Right kidney (tissue), 1 donor: Measurements from ENCODE around the gene SHISA9.
A peak's percentile ranks its signal among the peaks of the same experiment; 100 is the strongest.

Experiments used
- DNase-seq: peaks from one replicate; pipeline ENCODE4 v3.0.0-alpha.2; 2016

The SHISA9 gene

GRCh38 chr16:13181432-13181831, 280.0 kb downstream of the SHISA9 start:
- DNase-seq = no peak

DNA sequence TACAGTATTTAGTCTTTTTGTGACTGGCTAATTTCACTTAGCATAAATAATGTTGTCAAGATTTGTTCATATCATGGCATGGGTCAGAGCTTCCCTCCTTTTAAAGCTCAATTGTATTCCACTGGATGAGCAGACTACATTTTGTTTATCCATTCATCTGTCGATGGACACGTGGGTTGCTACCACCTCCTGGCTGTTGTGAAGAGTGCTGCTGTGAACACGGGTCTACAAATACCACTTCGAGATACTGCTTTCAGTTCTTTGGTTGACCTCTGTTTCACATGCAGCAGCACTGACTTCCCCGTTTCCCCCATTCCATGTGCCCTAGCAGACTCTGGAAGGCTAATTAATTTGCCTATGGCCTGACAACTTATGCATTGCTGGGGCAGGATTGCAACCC, 285.4 kb downstream of the SHISA9 start:
- peak; percentile 1 for DNase-seq

DNA sequence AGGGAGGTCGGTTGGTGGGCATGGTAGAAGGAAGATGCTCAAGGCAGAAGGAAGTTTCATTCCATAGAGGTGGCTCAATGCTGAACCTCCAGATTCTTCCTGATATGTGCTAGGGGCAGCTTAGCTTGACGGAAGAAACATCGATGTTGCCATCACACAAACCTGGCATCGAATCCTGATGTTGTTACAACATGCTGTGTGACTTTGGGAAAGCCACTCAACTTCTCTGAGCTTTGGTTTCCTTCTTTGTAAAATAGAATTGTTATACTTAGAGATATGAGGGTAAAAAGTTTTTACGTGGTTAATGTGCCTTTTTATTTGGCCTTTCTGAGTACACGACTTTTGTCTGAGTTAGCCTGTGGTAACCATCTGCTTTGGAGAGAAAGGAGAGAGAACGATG, 287.9 kb downstream of the SHISA9 start:
- no peak for DNase-seq

DNA sequence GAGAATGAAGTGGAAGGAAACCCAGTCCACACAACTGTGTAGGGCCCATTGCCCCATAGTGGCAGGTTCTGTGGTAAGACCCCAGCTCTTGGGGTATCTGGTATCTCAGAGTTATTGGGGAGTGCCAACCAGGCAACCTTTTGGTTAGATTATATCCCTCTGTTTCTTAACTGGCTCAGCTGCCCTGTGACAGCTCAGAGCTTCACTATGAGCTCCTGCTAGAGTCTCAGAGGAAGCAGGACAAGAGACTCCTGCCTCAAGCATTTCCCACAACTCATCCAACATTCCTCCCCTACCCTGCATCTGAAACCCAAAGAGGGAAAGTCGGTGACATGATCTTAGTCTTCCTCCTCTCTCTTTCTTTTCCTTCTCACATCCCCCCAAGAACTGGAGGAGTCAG, 292.3 kb downstream of the SHISA9 start:
- DNase-seq = no peak

DNA sequence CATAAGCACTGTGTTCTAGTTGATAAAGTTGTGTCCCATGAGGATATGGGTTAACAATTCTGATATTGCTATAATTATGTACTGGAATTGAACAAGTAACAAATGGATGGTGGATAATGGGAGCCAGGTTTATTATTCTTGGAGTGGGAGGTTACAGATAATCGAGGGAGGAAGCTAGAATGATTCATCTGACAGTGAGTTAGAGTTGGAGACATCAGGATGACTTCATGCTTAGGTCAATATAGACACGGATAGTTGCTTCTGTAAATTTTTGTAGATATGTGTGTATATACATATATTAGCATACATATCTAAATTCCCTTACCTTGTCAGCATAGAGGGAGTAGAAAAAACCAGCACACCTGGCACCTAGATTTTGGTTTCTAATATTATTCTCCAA, 293.4 kb downstream of the SHISA9 start:
- DNase-seq = no peak

- DNase-seq = no peak
Measured at GRCh38 chr16:13203725-13204124, 302.3 kb downstream of the SHISA9 start.

GRCh38 chr16:13205352-13205751, 304.0 kb downstream of the SHISA9 start:
- no peak for DNase-seq

- DNase-seq = no peak
Measured at GRCh38 chr16:13206606-13207005, 305.2 kb downstream of the SHISA9 start.

GRCh38 chr16:13207151-13207550, 305.8 kb downstream of the SHISA9 start:
- no peak for DNase-seq

DNA sequence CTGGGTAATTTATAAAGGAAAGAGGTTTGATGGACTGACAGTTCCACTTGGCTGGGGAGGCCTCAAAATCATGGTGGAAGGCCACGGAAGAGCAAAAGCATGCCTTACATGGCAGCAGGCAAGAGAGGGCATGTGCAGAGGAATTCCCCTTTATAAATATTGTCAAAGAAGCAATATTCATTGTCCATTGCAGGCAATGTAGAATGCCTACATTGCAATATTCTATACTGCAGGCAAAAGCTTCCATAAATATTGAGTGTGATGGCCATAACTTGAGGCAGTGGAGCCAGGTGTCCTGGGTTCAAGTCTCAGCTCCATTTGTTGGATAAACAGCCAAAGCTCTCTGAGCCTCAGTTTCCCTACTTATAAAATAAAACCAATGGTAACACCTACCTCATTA, 322.3 kb downstream of the SHISA9 start:
- DNase-seq = no peak

DNA sequence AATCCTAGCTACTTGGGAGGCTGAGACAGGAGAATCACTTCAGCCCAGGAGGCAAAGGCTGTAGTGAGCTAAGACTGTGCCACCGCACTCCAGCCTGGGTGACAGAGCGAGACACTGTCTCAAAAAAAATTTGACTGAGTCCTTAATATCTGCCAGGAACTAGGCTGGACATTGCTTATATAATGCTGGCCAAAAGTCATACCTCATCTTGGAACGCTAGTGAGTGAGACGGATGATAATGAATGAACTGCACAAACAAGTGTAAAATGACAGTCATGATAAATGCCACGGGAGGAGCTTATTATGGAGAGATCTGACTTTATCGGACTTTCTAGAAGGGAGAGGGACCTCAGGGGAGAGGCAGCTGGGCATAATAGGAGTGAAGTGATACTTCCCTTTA, 327.6 kb downstream of the SHISA9 start:
- no peak for DNase-seq

GRCh38 chr16:13231365-13231764, 330.0 kb downstream of the SHISA9 start:
- no peak for DNase-seq

GRCh38 chr16:13234999-13235398, 333.6 kb downstream of the SHISA9 start:
- DNase-seq = no peak

DNA sequence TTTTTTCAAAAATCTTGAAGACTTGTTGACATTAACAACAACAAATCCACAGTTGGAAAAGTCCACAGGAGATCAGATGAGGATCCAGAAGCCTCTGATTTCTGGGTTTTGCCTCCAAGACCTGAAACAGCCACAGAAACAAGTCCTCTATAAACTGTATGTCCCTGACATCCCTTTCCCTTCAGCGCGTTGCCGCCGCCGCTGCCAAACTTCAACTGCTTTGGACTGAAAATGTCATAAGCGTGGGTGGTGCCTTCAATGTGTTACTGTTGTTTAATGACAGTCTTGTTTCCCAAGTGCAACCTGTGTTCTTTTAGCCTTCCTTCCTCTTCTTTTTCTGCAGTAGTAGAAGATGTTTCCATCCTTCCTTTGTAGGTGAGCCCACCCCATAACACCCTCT, 334.9 kb downstream of the SHISA9 start:
- DNase-seq = no peak

DNA sequence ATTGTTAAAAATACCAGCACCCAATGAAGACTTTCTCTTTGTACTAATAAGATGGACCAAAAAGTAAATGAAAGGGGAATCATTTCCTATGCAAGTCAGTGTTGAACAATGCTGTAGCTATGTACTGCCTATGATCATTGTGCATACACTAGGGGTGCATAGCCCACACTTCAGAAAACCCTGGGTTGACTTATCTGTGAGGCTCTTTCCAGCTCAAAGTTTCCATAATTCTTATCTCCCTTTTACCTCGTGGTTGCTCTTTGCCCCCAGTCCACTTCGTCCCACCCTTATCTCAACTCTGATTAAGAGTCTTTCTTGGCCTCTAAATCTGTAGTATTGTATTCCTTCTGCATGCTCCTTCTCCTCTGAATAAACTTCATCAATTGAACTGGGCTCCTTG, 336.8 kb downstream of the SHISA9 start:
- no peak for DNase-seq

- no peak for DNase-seq
Measured at GRCh38 chr16:13242201-13242600, 340.8 kb downstream of the SHISA9 start.

DNA sequence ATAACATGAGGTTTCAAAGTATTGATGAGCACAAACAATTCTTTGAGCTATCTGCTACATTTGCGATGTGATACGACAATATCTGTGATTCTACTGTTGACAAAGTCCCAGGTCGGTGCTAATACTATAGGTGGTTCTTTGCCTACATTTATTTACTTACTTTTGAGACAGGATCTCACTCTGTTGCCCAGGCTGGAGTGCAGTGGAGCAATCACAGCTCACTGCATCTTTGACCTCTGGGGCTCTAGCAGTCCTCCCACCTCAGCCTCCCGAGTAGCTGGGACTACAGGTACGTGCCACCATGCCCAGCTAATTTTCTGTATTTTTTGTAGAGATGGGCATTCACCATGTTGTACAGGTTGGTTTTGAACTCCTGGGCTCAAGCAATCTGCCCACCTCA, 343.4 kb downstream of the SHISA9 start:
- DNase-seq = no peak

DNA sequence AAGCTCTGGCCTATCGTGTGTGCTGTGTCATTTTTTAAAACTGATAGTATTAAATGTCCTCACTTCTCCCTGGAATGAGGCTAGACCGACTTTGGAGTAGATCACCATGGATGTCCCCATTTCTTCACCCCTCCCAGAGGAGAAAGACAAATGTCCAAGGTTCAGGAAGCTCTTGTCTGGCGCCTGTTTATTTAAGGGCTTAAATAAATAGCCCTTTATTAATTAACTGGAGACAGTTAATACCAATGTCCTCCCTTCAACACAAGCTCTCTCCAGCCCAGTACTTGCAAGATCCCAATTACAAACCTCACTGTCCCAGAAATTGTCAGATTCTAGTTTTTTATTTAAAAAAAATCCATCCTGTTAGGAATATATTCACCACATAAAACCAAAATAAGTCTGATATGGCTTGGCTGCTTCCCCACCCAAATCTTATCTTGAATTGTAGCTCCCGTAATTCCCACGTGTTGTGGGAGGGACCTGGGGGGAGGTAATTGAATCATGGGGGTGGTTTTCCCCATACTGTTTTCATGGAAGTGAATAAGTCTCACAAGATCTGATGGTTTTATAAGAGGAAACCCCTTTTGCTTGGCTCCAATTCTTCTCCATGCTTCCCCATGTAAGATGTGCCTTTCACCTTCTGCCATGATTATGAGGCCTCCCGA, 344.4 kb downstream of the SHISA9 start:
- DNase-seq = no peak

GRCh38 chr16:13254998-13255614, 353.7 kb downstream of the SHISA9 start:
- DNase-seq = no peak

GRCh38 chr16:13262270-13263090, 361.1 kb downstream of the SHISA9 start:
- DNase-seq = no peak

- no peak for DNase-seq
Measured at GRCh38 chr16:13264749-13265552, 363.6 kb downstream of the SHISA9 start.

DNA sequence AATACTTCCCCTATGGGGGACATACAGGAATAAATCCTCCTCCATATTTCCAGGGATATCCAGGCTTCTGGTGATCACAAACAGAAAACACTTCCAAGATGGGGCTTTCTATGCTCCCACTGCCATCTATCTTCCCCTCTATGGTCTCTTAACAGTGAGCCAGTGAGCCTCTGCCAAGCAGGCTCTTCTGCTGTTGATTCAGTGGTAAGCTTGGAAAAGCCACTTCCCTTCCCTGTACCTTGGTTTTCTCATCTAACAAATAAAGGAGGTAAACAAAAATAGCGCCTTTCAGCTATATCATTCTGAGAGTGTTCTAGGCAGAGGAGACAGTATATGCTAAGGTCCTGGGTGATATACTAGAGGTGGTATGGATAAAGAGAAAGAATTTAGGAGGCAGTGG, 368.0 kb downstream of the SHISA9 start:
- no peak for DNase-seq
